ENCODE measurements around the gene STAT5A.
"Not testable (repeated sequence)": the region's sequence is repeated elsewhere in the genome, so short reads cannot be mapped to it uniquely, and the experiment has no call there.

STAT5A gene

DNA sequence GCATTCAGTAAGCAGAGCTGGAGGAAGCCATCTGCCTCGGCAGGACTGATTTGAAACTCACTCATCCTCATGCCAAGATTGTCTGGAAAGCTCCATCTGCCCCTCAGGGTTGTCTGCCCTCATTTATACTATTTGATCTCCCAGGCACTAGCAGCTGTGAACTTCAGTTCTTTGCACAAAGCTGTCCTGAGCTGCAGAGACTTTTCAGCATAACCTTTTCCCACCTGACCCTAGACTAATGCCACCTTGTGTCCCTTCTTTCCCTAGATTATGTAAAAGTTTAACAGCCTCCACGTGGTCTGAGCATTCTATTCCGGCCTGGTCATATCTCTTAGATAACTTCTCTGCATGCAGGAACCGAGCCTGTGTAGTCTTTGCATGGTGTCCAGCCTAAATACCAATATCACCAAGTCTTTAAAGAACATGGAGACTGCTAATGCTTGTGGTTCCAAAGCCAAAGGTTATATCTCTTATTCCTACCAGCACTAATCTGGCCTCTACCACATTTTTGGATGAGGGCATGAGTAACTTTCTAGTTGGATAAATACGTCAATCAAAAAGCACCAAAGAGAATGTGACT lies 29.1 kb downstream of the STAT5A start:
- DNase-seq (ENCODE audit: low read depth) = no peak
- H3K4me3 ChIP-seq (ENCODE audit: low read depth, low read length) = no peak overlapping the region

- DNase-seq (ENCODE audit: low read depth); H3K4me3 ChIP-seq (ENCODE audit: low read depth, low read length): not testable (repeated sequence)
Observed at GRCh38 chr17:42317967-42318366, 29.7 kb downstream of the STAT5A start.

- no peak overlapping the region for H3K4me3 ChIP-seq (ENCODE audit: low read depth, low read length)
- no peak for DNase-seq (ENCODE audit: low read depth)
Observed at GRCh38 chr17:42321555-42321954, 33.3 kb downstream of the STAT5A start.

DNA sequence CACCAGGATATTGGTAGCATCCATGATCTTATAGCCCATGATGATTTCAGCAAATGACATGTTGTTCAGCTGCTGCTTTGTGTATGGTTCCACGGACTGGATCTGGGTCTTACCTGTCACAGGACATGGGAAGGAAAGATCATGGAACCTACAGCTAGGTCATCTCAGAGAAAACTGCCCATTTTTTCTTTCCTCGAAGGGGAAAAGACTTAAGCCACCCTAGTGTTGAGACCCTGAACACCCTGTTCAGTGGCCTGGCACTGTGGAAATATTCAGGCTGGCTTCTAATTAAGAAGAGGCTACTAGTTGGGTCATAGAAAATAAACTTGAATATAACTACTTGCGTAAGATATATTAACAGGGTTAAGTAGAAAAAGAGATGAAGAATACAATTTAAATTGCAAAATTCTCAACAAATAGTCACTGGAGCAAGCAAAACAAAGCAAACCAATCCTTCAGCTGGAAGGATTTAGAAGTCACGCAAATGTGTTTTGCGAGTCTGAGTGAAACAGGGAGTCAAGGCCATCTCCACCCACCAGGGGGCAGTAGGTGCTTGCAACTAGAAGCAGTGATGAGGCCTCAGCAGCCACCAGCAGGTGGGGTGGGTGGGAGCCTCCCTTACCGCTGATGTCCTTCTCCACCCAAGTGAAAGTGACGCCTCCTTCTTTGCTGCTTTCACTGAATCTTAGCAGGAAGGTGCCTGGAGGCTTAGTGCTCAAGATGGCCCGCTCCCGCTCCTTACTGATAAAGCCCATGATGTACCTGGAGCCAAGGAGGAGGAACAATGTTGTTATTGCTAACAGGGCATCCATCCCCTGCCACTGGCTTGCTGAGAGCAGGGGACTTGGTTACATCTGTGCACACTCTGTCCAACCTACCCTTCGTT lies 34.3 kb downstream of the STAT5A start:
- no peak overlapping the region for H3K4me3 ChIP-seq (ENCODE audit: low read depth, low read length)
- DNase-seq (ENCODE audit: low read depth) = peak; percentile 64

- DNase-seq (ENCODE audit: low read depth) = no peak
- H3K4me3 ChIP-seq (ENCODE audit: low read depth, low read length) = no peak overlapping the region
Observed at GRCh38 chr17:42323268-42323773, 35.0 kb downstream of the STAT5A start.

DNA sequence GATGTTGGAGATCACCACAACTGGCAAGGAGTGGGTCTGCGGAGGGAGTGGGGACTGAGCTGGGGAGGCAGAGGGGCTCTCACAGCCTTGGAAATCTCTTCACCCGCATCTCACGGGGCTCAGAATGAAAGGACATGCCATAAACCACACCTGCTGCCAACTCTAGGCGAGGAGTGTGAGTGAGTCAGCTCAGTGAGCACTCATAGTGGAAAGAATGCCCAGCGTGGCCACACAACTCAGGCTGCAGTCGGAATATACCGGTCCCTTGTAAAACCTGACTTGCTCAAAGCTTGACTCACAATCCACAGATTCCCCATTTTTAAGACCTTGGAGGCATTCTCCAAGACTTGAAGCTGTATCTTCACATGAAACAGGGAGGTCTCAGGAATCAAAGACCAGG lies 36.7 kb downstream of the STAT5A start:
- H3K4me3 ChIP-seq (ENCODE audit: low read depth, low read length) = no peak overlapping the region
- no peak for DNase-seq (ENCODE audit: low read depth)

GRCh38 chr17:42329025-42329976 lies 41.0 kb downstream of the STAT5A start:
- H3K4me3 ChIP-seq (ENCODE audit: low read depth, low read length) = no peak overlapping the region
- no peak for DNase-seq (ENCODE audit: low read depth)

- H3K4me3 ChIP-seq (ENCODE audit: low read depth, low read length) = no peak overlapping the region
- DNase-seq (ENCODE audit: low read depth) = no peak
Observed at GRCh38 chr17:42333053-42333452, 44.8 kb downstream of the STAT5A start.

DNA sequence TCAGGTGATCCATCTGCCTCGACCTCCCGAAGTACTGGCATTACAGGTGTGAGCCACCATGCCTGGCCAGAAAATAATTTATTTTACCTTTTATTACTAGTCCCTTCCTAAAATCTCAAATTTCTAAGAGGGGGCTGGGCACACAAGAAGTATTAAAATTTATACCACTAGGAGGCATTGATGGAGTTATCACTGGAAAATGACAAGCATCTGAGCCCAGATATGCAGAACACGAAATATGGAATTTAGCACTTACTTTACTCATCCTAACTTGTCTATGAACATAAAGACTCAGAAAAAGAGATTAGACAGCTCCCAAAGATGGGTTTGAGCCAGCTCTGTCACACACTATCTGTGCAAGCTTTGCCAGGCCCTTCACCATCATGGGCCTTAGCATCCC lies 46.4 kb downstream of the STAT5A start:
- H3K4me3 ChIP-seq (ENCODE audit: low read depth, low read length) = no peak overlapping the region
- no peak for DNase-seq (ENCODE audit: low read depth)

- no peak overlapping the region for H3K4me3 ChIP-seq (ENCODE audit: low read depth, low read length)
- no peak for DNase-seq (ENCODE audit: low read depth)
Observed at GRCh38 chr17:42337442-42337841, 49.1 kb downstream of the STAT5A start.

GRCh38 chr17:42338427-42338985 lies 50.2 kb downstream of the STAT5A start:
- no peak for DNase-seq (ENCODE audit: low read depth)
- no peak overlapping the region for H3K4me3 ChIP-seq (ENCODE audit: low read depth, low read length)

- DNase-seq (ENCODE audit: low read depth) = no peak
- H3K4me3 ChIP-seq (ENCODE audit: low read depth, low read length) = no peak overlapping the region
Observed at GRCh38 chr17:42339221-42339620, 50.9 kb downstream of the STAT5A start.

- DNase-seq (ENCODE audit: low read depth) = no peak
Observed at GRCh38 chr17:42340691-42341127, 52.4 kb downstream of the STAT5A start.

DNA sequence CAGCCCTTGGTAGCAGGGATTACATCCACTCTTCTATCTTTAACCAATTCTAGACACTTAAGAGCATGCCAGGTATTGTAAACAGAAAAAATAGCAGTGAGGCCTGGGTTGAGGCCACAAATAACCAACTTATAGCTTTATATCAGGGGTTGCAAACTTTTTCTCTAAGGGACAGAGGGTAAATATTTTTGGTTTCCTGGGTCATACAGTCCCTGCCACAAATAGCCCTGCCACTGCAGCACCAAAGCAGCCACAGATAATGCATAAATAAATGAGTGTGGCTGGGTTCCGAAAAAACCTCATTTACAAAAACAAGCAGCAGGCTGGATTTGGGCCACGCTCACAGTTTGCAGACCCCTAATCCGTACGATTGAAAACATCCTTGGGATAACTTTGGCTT lies 53.3 kb downstream of the STAT5A start:
- no peak overlapping the region for H3K4me3 ChIP-seq (ENCODE audit: low read depth, low read length)

More at GRCh38 chr17:42340691-42341127, 52.4 kb downstream of the STAT5A start:
- H3K4me3 ChIP-seq (ENCODE audit: low read depth, low read length) = no peak overlapping the region

DNA sequence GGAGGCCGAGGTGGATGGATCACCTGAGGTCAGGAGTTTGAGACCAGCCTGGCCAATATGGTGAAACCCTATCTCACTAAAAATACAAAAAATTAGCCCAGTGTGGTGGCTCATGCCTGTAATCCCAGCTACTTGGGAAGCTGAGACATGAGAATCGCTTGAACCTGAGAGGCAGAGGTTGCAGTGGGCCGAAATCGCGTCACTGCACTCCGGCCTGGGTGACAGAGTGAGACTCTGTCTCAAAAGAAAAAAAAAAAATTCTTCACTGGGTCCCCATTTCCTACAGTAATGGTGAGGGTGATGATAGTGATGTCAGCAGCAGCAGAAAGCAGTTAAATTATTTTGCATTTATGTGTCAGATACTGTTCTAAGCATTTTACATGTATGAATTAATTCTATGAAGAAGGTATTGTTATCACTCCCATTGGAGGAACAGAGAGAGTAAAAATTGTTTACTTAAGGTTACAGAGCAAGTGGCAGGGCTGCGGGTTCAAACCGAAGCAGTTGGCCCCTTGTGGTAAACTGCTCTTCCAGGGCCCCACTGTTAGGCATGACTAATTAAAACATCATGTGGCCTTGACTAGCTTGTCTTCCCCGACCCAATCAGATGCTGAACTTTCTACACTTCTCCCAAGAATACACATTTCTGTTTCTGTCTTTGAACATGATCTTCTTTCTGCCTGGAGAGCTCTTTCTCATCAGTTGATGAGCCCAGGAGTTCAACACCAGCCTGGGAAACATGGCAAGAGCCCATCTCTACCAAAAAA lies 54.1 kb downstream of the STAT5A start:
- no peak overlapping the region for H3K4me3 ChIP-seq (ENCODE audit: low read depth, low read length)
- no peak for DNase-seq (ENCODE audit: low read depth)

More for the DNA sequence above, 53.3 kb downstream of the STAT5A start:
- DNase-seq (ENCODE audit: low read depth) = no peak

DNA sequence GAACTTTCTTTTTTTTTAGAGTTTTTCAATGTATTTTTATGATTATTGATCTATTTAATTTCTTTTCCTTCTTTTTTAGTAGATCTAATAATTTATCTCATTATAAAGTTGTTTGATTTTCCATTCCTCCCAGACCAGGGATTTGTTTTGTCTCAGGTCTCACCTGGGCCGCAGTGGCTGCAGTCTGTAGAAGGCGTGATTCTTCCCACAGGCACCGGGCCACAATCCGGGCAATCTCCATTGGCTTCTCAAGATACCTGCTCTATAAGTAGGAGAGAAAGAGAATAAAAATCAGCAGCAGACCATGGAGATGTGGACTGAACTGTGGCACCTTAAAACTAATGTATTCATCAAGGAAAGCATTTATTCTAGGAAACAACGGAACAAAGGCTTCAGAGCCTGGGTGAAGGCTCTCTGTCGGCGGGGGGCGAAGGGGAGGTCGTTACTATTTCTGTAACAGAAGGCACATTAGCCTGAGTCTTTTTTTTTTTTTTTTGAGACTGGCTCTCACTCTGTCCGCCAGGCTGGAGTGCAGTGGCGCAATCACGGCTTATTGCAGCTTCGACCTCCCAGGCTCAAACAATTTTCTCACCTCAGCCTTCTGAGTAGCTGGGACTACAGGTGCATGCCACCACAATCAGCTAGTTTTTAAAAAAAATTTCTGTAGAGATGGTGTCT lies 57.2 kb downstream of the STAT5A start:
- H3K4me3 ChIP-seq (ENCODE audit: low read depth, low read length) = no peak overlapping the region
- DNase-seq (ENCODE audit: low read depth) = no peak

- no peak overlapping the region for H3K4me3 ChIP-seq (ENCODE audit: low read depth, low read length)
- DNase-seq (ENCODE audit: low read depth) = no peak
Observed at GRCh38 chr17:42346481-42346880, 58.2 kb downstream of the STAT5A start.

- no peak for DNase-seq (ENCODE audit: low read depth)
- no peak overlapping the region for H3K4me3 ChIP-seq (ENCODE audit: low read depth, low read length)
Observed at GRCh38 chr17:42347198-42347597, 58.9 kb downstream of the STAT5A start.

All from skeletal muscle cell (primary cell).